ENCODE measurements around the gene RASSF7. TPM values are rescaled to one million over a fixed set of nuclear protein-coding genes. Genes with fewer than 3 reads are reported as not detected.

The RASSF7 gene
- total RNA-seq, 1 experiment from 2014 or later: 13.8 TPM

- Histone ChIP-seq H3K4me2 (ENCODE audit: low read depth, low read length, poor library complexity, severe bottlenecking) (no peak overlapping the region), H3K27me3 (ENCODE audit: low read length) (no peaks in the 10 kb centered on the region), H3K4me3 (ENCODE audit: low read length) (no peak overlapping the region), H3K9ac (ENCODE audit: low read length) (no peak overlapping the region), H3K27ac (ENCODE audit: low read length) (no peak overlapping the region), H2AFZ (ENCODE audit: low read length) (no peak overlapping the region), H3K4me1 (ENCODE audit: low read length) (no peaks in the 10 kb centered on the region), H3K36me3 (ENCODE audit: insufficient read depth, low read length) (peaks cover 15% of the 10 kb centered on the region; the same call in 1 of the 2 replicates), H4K20me1 (ENCODE audit: insufficient read depth, low read depth, low read length) (no peaks in the 10 kb centered on the region; the same call in 1 of the 2 replicates), H3K79me2 (ENCODE audit: low read length) (no peaks in the 10 kb centered on the region), H3K9me3 (ENCODE audit: low read length) (no peaks in the 10 kb centered on the region), H3K9me2 (replicated peaks; ENCODE audit: insufficient read depth, low read length) (no peaks in the 10 kb centered on the region)
- no peak for DNase-seq
Observed at GRCh38 chr11:603154-603553, 42.4 kb downstream of the RASSF7 start.

- H3K4me3 ChIP-seq (ENCODE audit: low read length): no peak overlapping the region
- H3K4me2 ChIP-seq (ENCODE audit: low read depth, low read length, poor library complexity, severe bottlenecking): no peak overlapping the region
- no peaks in the 10 kb centered on the region for H3K27me3 ChIP-seq (ENCODE audit: low read length)
- peaks cover 9% of the 10 kb centered on the region; the same call in 1 of the 2 replicates for H3K36me3 ChIP-seq (ENCODE audit: insufficient read depth, low read length)
- no peaks in the 10 kb centered on the region; the same call in 1 of the 2 replicates for H4K20me1 ChIP-seq (ENCODE audit: insufficient read depth, low read depth, low read length)
- no peaks in the 10 kb centered on the region for H3K9me2 ChIP-seq (replicated peaks; ENCODE audit: insufficient read depth, low read length)
- H3K27ac ChIP-seq (ENCODE audit: low read length): no peak overlapping the region
- H3K4me1 ChIP-seq (ENCODE audit: low read length): no peaks in the 10 kb centered on the region
- no peaks in the 10 kb centered on the region for H3K9me3 ChIP-seq (ENCODE audit: low read length)
- H3K79me2 ChIP-seq (ENCODE audit: low read length): no peaks in the 10 kb centered on the region
- H2AFZ ChIP-seq (ENCODE audit: low read length): no peak overlapping the region
- H3K9ac ChIP-seq (ENCODE audit: low read length): no peak overlapping the region
- DNase-seq: no peak
Observed at GRCh38 chr11:605286-606129, 44.7 kb downstream of the RASSF7 start.

GRCh38 chr11:606245-606644 lies 45.5 kb downstream of the RASSF7 start:
- Histone ChIP-seq H3K36me3 (ENCODE audit: insufficient read depth, low read length) (peaks cover 9% of the 10 kb centered on the region; the same call in 1 of the 2 replicates), H3K4me2 (ENCODE audit: low read depth, low read length, poor library complexity, severe bottlenecking) (no peak overlapping the region), H3K27ac (ENCODE audit: low read length) (no peak overlapping the region), H3K9me3 (ENCODE audit: low read length) (no peaks in the 10 kb centered on the region), H3K9ac (ENCODE audit: low read length) (no peak overlapping the region), H3K4me3 (ENCODE audit: low read length) (no peak overlapping the region), H3K9me2 (replicated peaks; ENCODE audit: insufficient read depth, low read length) (no peaks in the 10 kb centered on the region), H3K27me3 (ENCODE audit: low read length) (no peaks in the 10 kb centered on the region), H3K79me2 (ENCODE audit: low read length) (no peaks in the 10 kb centered on the region), H2AFZ (ENCODE audit: low read length) (no peak overlapping the region), H4K20me1 (ENCODE audit: insufficient read depth, low read depth, low read length) (no peaks in the 10 kb centered on the region; the same call in 1 of the 2 replicates), H3K4me1 (ENCODE audit: low read length) (no peaks in the 10 kb centered on the region)
- no peak for DNase-seq

DNA sequence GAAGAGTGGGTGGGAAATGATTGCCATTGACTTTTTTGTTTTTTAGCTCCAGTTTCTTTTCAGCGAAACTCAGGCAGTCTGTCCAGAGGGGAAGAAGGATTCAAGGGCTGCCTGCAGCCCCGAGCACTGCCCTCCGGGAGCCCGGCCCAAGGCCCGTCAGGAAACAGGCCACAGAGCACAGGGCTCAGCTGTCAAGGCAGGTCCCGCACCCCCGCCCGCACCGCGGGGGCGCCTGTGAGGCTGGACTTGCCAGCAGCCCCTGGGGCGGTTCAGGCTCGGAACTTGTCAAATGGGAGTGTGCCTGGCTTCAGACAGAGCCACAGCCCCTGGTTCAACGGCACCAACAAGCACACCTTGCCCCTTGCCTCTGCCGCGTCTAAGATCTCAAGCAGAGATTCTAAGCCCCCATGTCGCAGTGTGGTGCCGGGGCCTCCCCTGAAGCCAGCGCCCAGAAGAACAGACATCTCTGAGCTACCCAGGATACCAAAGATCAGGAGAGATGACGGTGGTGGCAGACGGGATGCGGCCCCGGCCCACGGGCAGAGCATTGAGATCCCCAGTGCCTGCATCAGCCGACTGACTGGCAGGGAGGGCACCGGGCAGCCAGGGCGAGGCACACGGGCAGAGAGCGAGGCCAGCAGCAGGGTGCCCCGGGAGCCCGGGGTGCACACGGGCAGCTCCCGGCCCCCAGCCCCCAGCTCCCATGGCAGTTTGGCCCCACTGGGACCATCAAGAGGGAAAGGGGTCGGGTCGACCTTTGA lies 46.4 kb downstream of the RASSF7 start:
- Histone ChIP-seq H3K4me1 (ENCODE audit: low read length) (no peaks in the 10 kb centered on the region), H3K9me3 (ENCODE audit: low read length) (no peaks in the 10 kb centered on the region), H3K79me2 (ENCODE audit: low read length) (no peaks in the 10 kb centered on the region), H3K27ac (ENCODE audit: low read length) (no peak overlapping the region), H3K36me3 (ENCODE audit: insufficient read depth, low read length) (peaks cover 6% of the 10 kb centered on the region; the same call in 1 of the 2 replicates), H2AFZ (ENCODE audit: low read length) (no peak overlapping the region), H3K27me3 (ENCODE audit: low read length) (no peaks in the 10 kb centered on the region), H3K4me3 (ENCODE audit: low read length) (no peak overlapping the region), H3K9ac (ENCODE audit: low read length) (no peak overlapping the region), H3K9me2 (replicated peaks; ENCODE audit: insufficient read depth, low read length) (no peaks in the 10 kb centered on the region), H4K20me1 (ENCODE audit: insufficient read depth, low read depth, low read length) (peaks cover 4% of the 10 kb centered on the region; the same call in 1 of the 2 replicates), H3K4me2 (ENCODE audit: low read depth, low read length, poor library complexity, severe bottlenecking) (no peak overlapping the region)
- DNase-seq: no peak

GRCh38 chr11:607971-608659 lies 47.3 kb downstream of the RASSF7 start:
- Histone ChIP-seq H3K27me3 (ENCODE audit: low read length) (no peaks in the 10 kb centered on the region), H3K4me2 (ENCODE audit: low read depth, low read length, poor library complexity, severe bottlenecking) (no peak overlapping the region), H3K79me2 (ENCODE audit: low read length) (no peaks in the 10 kb centered on the region), H4K20me1 (ENCODE audit: insufficient read depth, low read depth, low read length) (peaks cover 11% of the 10 kb centered on the region; the same call in 1 of the 2 replicates), H3K9me3 (ENCODE audit: low read length) (no peaks in the 10 kb centered on the region), H3K9ac (ENCODE audit: low read length) (no peak overlapping the region), H3K4me1 (ENCODE audit: low read length) (no peaks in the 10 kb centered on the region), H2AFZ (ENCODE audit: low read length) (no peak overlapping the region), H3K36me3 (ENCODE audit: insufficient read depth, low read length) (peaks cover 6% of the 10 kb centered on the region; the same call in 1 of the 2 replicates), H3K4me3 (ENCODE audit: low read length) (no peak overlapping the region), H3K9me2 (replicated peaks; ENCODE audit: insufficient read depth, low read length) (no peaks in the 10 kb centered on the region), H3K27ac (ENCODE audit: low read length) (no peak overlapping the region)
- DNase-seq: no peak

DNA sequence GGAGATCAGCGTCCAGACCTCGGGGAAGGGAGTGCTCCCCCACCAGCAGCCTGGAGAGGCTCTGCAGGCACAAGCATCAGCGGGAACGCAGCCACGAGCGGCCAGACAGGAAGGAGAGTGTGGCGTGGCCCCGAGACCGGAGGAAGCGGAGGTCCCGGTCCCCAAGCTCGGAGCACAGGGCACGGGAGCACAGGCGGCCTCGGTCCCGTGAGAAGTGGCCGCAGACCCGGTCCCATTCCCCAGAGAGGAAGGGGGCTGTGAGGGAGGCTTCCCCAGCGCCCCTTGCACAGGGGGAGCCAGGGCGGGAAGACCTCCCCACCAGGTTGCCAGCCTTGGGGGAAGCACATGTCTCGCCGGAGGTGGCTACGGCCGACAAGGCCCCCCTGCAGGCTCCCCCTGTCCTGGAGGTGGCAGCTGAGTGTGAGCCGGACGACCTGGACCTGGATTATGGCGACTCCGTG lies 48.1 kb downstream of the RASSF7 start:
- no peak overlapping the region for H3K4me3 ChIP-seq (ENCODE audit: low read length)

DNA sequence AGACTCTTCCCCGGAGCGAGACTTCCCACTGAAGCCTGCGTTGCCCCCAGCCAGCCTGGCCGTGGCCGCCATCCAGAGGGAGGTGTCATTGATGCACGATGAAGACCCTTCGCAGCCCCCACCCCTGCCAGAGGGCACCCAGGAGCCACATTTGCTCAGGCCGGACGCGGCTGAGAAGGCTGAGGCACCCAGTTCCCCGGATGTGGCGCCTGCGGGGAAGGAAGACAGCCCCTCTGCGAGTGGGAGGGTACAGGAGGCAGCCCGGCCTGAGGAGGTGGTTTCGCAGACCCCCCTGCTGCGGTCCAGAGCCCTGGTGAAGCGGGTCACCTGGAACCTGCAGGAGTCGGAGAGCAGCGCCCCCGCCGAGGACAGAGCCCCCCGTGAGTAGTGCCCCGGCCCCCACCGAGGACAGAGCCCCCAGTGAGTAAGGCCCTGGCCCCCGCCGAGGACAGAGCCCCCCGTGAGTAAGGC lies 48.6 kb downstream of the RASSF7 start:
- Histone ChIP-seq H3K4me1 (ENCODE audit: low read length) (peaks cover 8% of the 10 kb centered on the region), H3K79me2 (ENCODE audit: low read length) (no peaks in the 10 kb centered on the region), H3K36me3 (ENCODE audit: insufficient read depth, low read length) (peaks cover 6% of the 10 kb centered on the region; the same call in 1 of the 2 replicates), H3K4me3 (ENCODE audit: low read length) (no peak overlapping the region), H2AFZ (ENCODE audit: low read length) (no peak overlapping the region), H3K27ac (ENCODE audit: low read length) (no peak overlapping the region), H3K9me2 (replicated peaks; ENCODE audit: insufficient read depth, low read length) (no peaks in the 10 kb centered on the region), H3K9ac (ENCODE audit: low read length) (no peak overlapping the region), H3K9me3 (ENCODE audit: low read length) (no peaks in the 10 kb centered on the region), H4K20me1 (ENCODE audit: insufficient read depth, low read depth, low read length) (peaks cover 20% of the 10 kb centered on the region; the same call in 1 of the 2 replicates), H3K27me3 (ENCODE audit: low read length) (no peaks in the 10 kb centered on the region), H3K4me2 (ENCODE audit: low read depth, low read length, poor library complexity, severe bottlenecking) (no peak overlapping the region)
- no peak for DNase-seq

More for the DNA sequence above, 48.1 kb downstream of the RASSF7 start:
- Histone ChIP-seq H3K4me1 (ENCODE audit: low read length) (peaks cover 3% of the 10 kb centered on the region), H2AFZ (ENCODE audit: low read length) (no peak overlapping the region), H3K27ac (ENCODE audit: low read length) (no peak overlapping the region), H3K4me2 (ENCODE audit: low read depth, low read length, poor library complexity, severe bottlenecking) (no peak overlapping the region), H3K79me2 (ENCODE audit: low read length) (no peaks in the 10 kb centered on the region), H3K9ac (ENCODE audit: low read length) (no peak overlapping the region), H3K36me3 (ENCODE audit: insufficient read depth, low read length) (peaks cover 6% of the 10 kb centered on the region; the same call in 1 of the 2 replicates), H3K9me2 (replicated peaks; ENCODE audit: insufficient read depth, low read length) (no peaks in the 10 kb centered on the region), H3K9me3 (ENCODE audit: low read length) (no peaks in the 10 kb centered on the region), H3K27me3 (ENCODE audit: low read length) (no peaks in the 10 kb centered on the region), H4K20me1 (ENCODE audit: insufficient read depth, low read depth, low read length) (peaks cover 16% of the 10 kb centered on the region; the same call in 1 of the 2 replicates)
- no peak for DNase-seq
